HK-2 (cell line): Measurements from ENCODE around the gene MC1R.
"Not testable (repeated sequence)": the region's sequence is repeated elsewhere in the genome, so short reads cannot be mapped to it uniquely, and the experiment has no call there.

Experiments used
- DNase-seq: peaks from one replicate; pipeline ENCODE4 v3.0.0-alpha.2; 2018; ENCODE audit not compliant: unreplicated experiment

The MC1R gene

GRCh38 chr16:89918453-89919347 lies at the start of gene MC1R:
Gene MC1R (plus strand): TSS chr16:89918862. CDS start chr16:89919259, 397 bp downstream.
- DNase-seq, result peak; percentile 59

DNA sequence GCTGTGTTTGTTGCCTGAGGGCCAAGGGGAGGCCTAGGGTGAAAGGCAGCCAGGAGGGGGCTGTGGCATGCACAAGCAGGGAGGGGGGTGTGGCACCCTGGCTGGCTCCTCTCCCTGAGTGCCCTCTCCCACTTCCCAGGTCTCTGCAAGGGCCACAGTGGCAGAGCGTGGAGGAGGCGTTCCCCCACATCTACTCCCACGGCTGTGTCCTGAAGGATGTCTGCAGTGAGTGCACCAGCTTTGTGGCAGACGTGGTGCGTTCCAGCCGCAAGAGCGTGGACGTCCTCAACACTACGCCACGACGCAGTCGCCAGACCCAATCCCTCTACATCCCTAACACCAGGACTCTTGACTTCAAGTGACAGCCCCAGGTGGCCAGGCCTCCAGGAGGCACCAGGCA lies 48.8 kb upstream of the MC1R start:
- no peak for DNase-seq

DNA sequence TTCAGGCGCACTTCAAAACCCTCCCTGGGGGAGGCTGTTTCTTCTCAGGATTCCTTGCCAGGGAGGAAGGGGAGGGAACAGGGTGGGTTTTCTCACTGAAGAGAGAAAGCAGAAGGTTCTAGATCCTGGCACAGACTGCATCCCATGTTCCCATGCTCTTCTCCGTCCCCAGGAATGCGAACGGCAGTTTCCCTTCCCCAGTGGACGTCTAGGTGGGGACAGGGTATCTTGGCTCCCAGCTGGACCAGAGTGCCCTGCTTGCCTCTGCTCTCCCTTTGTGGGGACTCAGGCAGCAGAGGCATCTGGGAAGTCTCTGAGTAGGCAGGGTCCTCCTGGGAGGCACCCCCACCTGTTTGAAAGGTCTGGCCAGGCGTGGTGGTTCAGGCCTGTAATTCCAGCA lies 48.2 kb upstream of the MC1R start:
- no peak for DNase-seq

DNA sequence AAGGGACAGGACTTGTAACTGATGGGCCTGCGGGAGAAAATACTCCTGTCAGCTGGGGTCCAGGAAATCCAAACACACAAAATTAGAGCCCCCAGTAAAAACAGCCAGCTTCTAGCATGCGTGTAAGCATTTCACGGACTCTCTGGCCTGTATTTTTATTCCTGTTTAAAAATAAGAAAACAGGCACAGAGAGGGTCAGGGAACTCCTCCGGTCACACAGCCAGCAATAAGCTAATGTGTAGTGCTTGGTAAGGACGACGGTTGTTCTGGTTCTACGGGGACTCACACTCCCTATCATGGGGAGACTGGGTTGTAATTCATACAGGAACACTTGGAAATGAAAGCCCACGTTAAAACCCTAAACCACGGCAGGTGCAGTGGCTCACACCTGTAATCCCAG lies 46.8 kb upstream of the MC1R start:
- DNase-seq, result no peak

GRCh38 chr16:89873109-89873971 lies 45.3 kb upstream of the MC1R start, which contains the start of gene TCF25:
Gene TCF25 (plus strand): TSS chr16:89873592. CDS start chr16:89873668, 76 bp downstream.
- peak; percentile 91 for DNase-seq

GRCh38 chr16:89873972-89874689 lies 44.5 kb upstream of the MC1R start:
- peak; percentile 99 for DNase-seq

- not testable (repeated sequence) for DNase-seq
Measured at GRCh38 chr16:89879123-89879522, 39.5 kb upstream of the MC1R start.

- no peak for DNase-seq
Measured at GRCh38 chr16:89880477-89881367, 37.9 kb upstream of the MC1R start.

- no peak for DNase-seq
Measured at GRCh38 chr16:89881368-89881730, 37.3 kb upstream of the MC1R start.

DNA sequence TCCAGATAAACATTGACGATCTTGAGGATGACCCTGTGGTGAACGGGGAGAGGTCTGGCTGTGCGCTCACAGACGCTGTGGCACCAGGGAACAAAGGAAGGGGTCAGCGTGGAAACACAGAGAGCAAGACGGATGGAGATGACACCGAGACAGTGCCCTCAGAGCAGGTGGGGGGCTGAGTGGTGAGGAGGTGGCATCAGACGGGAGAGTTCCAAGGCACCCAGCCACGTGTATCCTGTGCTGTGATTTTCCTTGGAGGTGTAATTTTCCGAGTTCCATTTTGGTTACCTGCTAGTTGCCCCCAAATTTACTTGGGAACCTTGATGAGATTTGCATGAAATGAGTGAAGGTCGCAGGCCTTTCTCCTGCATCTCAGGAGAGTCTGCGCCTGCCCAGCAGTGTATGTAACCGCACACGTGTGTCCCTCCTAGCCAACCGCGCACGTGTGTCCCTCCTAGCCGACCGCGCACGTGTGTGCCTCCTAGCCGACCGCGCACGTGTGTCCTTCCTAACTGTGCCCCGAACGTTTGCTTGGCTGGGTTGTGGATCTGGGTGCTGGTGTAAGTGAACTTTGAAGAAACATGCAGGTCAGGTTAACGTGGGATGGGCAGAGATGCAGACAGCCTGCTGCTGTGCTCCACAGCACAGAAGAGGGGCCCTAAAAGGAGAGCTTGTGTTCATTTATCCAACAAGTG lies 35.2 kb upstream of the MC1R start:
- no peak for DNase-seq

DNA sequence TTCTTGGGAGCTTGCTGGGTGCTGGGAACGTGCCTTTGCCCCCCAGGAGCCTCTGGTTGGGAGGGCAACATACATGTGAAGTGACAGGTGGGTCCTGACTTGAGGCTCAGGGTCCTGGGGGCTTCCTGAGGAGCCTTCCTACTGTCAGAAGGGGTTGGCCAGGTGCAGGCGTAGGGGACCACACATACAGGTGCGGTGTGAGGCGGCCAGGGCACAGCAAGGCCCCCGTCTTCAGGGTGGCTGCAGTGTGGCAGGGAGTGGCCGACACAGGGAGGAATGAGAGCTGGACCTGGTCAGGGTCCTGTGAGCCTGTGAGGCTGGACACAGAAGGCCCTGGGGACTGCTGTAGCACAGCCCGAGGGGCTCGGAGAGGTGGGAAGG lies 34.6 kb upstream of the MC1R start:
- DNase-seq, result no peak

DNA sequence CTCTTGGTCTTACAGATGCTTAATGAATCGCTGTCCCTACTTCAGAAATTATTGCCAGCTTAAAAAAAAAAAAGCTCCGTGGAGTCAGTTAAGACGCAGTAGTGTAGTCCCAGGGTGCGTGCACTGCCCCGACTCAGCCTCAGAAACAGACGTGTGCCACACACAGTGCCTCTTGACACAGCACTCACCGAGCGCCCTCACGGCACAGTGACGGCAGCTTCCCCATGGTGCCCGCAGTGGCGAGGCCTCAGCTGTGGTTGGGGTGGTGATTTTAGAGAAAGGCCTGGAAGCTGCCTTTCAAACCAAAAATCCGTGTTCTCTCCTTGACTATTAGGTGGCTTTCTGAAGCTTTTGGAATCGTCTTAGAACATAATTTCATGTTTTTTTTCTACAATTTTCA lies 31.4 kb upstream of the MC1R start:
- DNase-seq, result no peak

DNA sequence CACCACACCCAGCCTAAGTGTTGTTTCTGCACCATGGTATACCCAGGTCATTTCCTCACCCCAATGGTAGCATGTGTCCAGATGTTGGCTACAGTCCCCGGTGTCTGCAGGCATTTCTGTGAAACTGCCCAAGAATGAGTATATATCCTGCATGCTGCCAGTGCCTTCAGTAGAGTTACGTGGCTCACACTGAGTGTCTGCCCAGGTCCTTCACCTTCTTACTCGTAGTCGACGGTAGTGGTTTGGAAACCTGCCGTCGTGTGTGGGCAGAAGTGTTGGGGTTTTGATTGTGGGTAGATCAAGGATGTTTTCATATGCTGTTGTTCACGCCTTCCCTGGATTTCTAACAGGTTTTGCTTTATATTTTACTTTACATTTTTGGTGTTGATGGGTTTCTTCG lies 28.5 kb upstream of the MC1R start:
- DNase-seq, result no peak

GRCh38 chr16:89890886-89891657 lies 27.6 kb upstream of the MC1R start:
- DNase-seq, result no peak

DNA sequence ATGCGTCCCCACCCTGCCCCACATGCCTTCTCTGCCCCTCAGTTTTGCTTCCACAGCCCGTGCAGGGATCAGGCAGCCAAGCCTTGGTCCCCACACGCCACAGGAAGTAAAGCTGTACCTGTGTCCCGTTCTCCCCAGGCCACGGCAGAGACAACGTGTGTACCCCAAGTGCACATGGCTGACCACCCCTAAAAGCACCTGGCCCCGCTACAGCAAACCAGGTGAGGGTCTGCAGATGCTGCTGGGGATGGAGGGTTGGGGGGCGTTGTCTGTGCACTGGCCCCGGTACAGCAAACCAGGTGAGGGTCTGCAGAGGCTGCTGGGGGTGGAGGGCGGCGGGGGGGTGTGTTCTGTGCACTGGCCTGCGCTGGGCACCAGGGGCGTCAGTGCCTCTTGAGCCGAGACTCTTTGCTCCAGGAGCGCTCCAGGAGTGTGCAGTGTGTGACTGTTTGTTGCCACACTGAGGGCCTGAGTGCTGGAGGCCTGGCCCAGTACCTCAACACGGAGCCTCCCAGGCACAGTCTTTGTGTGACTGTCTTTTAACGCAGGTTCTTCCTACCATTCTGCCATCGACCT lies 26.5 kb upstream of the MC1R start:
- no peak for DNase-seq

DNA sequence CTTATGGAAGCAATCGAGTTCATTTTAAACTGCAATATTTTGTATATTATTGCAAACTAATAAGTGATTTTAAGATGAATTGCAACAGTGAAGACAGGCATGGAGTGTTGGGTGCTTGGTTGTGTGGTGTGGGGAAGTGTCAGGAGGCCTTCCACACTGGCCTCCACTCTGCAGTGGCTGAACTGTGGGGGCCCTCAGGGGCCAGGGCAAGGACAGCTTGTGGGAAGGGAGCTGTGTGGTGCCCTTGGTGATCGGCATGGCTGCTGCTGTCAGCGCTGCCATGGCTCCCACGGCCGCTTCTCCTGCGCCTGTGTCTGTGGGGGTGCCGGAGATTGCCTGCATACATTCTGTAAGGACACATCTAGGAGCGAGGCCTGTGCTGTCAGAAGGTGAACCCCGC lies 26.0 kb upstream of the MC1R start:
- no peak for DNase-seq

DNA sequence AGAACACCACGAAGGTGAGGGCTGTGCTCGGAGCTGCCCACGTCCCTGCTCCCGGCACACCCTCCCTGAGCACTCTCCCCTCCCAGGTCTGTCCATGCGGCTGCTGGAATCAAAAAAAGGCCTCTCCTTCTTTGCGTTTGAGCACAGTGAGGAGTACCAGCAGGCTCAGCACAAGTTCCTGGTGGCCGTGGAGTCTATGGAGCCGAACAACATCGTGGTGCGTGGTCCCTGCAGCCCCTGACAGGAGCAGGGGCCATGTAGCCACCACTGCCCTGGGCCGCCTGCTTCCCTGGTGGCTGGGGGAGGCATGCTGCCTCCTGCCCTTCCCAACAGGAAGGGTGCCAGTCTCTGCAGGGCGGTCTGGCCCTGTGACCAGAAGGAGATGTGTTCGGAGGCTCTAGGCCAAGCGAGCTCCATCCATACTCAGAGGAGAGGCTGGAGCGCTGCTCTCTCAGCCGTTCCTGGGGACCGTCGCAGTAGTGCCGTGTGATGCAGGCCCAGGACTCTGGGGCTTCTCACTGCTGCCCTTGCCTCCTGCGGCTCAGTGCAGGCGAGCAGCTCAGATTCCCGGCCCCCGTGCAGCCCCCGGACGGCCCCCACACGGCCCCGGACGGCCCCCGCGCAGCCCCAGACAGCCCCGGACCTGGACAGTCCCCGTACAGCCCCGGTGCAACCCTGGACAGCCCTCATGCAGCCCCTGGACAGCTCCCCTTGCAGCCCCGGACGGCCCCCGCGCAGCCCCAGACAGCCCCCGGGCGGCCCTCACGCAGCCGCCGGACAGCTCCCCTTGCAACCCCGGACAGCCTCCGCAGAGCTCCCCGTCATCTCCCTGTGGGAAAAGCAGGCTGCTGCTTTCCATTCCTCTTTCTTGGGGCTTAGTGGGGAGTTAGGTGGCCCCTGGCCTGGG lies 24.8 kb upstream of the MC1R start:
- no peak for DNase-seq
